Activated T-cell treated with anti-CD3 and anti-CD28 coated beads for 48 hours (primary cell): ENCODE results near the gene PCLO.
"Not testable (repeated sequence)": the region's sequence is repeated elsewhere in the genome, so short reads cannot be mapped to it uniquely, and the experiment has no call there.

ENCODE experiments used
- DNase-seq: peaks from one replicate; pipeline ENCODE4 v3.0.0-alpha.2; 2020; ENCODE audit warnings: low read depth

Gene PCLO

DNA sequence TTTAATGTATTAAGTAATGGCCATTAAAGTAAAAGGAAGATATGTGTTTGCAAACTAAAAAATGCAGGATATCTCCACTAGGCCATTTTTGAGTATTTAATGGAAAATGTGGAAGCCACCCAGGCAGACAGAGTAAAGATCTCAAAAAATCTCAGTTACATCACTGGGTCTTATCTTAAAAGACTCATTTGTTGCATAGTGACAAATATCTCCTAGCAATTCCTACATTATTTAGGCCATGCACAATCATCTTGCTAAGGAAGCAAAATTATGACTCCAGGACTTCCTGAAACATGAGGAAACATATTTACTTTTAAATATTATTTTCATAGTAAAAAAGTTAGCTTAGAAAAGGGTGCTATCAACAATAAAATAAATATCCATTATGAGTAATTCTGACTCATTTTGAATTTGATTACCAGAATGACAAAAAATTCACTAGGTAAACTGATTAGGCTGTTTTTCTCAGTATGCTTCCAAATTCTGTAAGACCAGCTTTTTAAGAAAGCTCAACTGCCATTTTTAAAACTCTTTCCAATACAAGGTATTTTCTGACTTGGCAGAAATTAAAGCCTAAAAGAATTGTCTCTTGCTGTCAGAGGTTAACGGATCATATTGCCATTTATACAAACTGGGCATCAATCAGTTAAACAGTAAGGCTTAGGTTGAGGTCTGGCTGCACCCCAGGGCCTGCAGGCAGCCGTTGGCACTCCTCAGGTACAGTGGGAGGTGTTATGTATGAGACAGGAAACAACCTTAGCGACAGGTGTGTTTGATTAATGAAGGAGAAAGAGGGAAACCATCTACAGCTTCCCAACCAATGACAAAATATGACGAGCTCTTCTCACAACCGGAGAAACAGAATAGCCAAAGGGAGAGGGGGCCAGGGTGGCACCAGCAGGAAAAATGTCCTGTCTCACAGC lies 31.8 kb downstream of the PCLO start:
- DNase-seq: no peak

DNA sequence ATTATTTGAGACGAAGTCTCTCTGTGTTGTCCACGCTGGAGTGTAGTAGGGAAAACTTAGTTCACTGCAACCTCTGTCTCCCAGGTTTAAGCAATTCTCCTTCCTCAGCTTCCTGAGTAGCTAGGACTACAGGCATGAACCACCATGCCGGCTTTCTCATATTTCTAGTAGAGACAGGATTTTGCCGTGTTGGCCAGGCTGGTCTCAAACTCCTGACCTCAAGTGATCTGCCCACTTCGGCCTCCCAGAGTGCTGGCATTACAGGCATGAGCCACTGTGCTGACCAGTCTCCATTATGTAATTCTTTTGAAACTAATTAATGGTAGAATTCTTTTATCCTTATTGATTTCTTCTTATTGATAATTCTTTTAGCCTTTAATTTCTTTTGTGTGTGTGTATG lies 32.5 kb downstream of the PCLO start:
- no peak for DNase-seq

DNA sequence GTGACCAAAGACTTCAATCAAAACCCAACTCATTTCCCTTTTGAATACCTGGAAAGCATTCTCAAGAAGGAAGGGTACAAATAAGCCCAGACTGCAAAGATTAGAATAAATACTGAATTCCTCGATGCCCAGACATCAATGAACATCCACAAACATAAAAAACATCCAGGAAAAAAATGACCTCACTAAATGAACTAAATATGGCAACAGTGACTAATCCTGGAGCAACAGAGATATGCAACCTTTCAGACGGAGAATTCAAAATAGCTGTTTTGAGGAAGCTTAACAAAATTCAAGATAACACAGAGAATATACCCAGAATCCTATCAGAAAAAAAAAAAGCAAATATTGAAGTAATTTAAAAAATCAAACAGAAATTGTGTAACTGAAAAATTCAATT lies 43.2 kb downstream of the PCLO start:
- DNase-seq: no peak

- DNase-seq: no peak
Measured at GRCh38 chr7:83119026-83119382, 43.7 kb downstream of the PCLO start.

GRCh38 chr7:83118347-83119025 lies 44.2 kb downstream of the PCLO start:
- DNase-seq: no peak

GRCh38 chr7:83117466-83117865 lies 45.2 kb downstream of the PCLO start:
- DNase-seq: no peak

DNA sequence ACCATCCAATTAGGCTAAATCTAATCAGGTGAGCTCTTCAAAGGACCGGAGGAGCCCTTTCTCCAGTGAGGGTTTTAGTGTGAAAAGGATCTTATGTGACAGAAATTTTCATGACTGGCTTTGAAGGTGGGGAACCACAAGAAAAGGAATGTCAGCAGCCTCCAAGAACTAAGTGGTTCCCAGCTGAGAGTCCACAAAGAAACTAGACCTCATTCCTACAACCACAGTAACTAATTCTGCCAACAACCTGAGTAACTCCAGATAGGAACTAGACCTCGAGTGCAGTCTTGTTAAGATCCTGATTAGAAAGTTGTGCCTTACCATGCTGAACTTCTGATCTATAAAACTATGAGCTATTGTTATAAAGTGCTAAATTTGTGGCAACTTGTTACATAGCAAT lies 51.3 kb downstream of the PCLO start:
- no peak for DNase-seq

DNA sequence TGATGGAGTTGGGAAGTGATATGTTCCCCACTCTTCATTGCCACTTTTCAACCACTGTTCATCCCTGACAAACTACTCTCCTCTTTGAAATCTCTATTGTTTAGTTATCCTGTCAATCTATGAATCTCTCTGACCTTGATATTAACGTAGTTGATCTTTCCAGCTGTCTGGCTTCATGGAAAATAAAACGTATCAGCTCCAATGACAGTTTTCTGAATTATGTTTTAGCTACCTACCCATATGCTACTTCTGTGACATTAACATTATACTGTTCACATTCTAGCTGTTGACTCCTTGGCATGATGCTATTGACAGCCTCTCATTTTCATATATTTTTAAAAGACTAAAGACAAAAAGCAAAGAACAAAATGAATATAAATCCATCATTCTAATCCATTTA lies 53.3 kb downstream of the PCLO start:
- DNase-seq: no peak

- DNase-seq: no peak
Measured at GRCh38 chr7:83105948-83106347, 56.7 kb downstream of the PCLO start.

GRCh38 chr7:83105063-83105462 lies 57.6 kb downstream of the PCLO start:
- no peak for DNase-seq

DNA sequence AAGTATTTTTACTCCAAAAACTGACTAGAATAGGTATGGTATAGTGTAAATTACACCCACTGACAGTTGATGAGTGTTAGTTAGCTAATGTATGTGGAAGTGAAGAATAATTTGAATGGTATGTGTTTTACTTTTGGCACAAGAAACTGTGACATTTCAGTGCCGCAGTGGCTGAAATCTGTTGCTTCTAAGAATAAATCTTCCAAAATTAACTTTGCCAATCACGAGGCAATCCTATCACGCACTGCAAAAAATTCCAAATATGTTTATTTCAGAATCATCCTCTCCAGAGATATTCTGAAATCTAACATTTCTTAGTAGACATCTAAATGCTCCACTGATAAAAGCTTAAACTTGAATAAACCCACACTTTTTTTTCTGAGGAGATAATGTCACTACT lies 61.2 kb downstream of the PCLO start:
- DNase-seq: no peak

DNA sequence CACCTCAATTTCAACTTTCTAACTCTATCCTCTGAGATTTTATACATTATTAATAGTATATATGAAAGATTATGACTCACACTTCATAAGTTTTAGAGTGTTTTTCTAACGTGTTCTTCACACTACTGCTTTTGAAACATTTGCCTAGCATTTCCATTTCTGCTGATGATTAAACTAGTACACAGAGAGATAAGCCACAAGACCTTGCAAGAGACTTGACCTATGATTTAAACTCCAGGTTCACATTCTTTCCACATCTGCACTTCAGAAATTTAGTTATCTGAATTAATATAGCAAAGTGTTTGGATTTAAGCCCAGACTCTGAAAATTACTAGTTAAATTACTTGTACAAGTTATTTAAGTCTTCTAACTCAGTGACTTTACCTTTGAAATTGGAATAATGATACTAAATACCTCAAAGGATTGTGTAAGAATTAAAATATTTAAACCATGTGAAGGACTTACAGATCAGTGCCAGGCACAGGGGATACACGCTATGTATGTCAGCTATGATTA lies 66.6 kb downstream of the PCLO start:
- no peak for DNase-seq

- DNase-seq: no peak
Measured at GRCh38 chr7:83085299-83085698, 77.4 kb downstream of the PCLO start.

GRCh38 chr7:83079879-83080278 lies 82.8 kb downstream of the PCLO start:
- DNase-seq: not testable (repeated sequence)

GRCh38 chr7:83077328-83077727 lies 85.4 kb downstream of the PCLO start:
- DNase-seq: no peak

DNA sequence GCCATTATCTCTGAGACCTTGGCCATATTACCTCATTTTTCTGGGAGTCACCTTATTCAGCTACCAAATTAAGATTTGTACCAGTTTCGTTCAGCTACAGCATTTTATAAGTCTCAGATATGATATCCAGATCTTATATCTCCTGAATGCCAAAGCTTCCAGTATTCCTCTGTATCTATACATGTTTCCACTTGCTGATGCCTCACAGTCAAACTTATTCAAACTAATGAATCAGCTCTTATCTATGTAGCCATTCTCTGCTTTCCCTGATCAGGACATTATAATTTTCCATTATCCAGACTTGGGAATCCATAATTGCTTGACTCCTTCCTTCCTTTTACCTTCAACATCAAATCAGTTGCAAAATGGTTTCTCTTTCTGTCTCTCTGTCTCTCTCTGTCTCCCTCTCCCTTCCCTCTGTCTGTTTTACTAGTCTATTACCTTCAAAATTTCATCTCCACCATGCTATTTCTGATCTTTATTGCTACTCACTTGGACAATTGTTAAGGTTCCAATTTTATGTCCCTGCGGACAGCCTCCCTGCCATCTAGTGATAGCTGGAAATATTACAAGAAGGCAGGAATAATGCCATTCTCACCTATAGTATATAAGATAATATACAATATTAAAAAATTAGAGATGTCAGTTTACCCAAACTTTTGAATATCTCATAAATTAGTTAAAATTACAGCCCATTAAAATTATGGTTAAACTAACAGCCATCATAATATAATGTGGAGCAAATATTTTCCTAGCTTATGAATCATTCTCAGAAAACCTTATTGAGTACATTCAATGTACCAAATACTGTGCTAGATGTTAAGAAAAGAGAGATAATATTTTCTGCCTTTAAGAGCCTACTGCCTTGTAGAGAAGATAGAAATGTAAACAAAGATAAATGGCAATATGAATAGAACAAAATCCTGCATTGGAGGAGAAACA lies 89.8 kb downstream of the PCLO start:
- no peak for DNase-seq

DNA sequence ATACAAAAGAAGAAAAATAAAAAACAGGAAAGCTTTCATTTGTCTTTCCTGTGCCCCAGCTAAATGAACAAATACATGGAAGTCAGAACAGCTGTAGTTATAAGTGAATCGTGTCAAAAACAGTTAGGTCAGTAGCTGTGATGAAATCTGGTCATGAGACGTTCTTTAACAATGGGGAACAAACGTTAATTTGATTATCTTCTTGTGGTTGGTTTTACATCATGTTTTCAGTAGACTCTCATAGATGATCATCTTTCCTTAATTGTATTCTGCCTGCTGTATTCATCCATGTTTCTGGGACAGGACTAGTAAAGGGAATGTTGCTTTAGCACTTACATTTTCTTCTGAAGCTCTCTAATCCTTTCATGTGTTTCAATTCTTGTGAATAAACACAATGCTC lies 97.0 kb downstream of the PCLO start:
- DNase-seq: no peak

DNA sequence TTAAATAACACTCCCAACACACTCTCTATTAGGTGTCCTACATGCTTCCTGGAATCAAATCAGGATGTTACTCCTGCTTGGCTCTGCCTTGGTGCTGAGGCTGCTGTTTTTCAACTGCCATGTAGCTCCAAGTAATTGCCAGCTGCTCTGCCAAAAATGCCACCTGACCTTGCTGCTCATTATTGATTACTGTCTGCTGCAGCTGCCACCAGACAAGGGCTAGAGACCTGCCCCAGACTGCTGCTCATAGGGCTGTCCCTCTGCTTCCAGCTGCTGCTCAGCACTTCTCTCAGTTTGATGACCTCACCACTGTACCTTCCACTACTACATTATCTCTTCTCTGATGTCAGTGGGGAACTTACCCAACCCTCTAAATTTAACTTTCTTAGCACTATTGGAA lies 102.5 kb downstream of the PCLO start:
- DNase-seq: no peak

- no peak for DNase-seq
Measured at GRCh38 chr7:83058667-83059066, 104.0 kb downstream of the PCLO start.

DNA sequence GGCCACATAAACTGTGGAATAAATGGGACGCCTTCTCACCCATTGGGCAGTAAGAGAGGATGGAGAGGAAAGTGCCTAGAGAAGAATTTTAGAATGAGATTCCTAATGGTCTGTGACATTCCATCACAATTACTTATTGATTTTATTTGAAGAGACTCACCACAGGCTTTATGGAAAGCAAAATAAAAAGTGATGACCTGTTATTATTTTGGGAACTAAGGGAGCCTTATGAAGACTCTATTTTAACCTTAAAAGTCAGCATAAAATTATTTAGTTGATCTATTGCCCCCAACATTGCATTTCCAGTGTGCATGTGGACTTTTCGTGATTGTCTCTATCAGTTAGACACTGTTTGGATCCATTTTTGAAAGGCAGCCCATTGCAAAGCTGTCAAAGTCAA lies 107.5 kb downstream of the PCLO start:
- DNase-seq: no peak

DNA sequence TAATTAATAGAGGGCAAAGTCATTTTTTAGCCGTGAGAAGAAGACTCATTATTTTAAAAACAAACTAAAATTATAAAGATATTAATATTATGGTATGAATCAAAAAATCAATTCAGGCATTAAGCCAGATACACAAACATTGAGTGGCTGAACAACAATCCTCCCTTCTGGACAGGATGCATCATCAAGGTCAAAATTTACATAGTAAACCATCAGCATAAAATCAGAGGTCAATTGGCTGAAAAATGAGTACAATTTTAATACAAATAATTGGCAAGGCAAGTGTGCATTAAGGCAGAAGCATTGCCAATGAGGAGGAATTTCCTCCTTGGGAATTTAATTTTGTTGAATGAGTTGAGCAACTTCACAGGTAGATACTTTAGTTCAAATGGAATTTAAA lies 108.2 kb downstream of the PCLO start:
- no peak for DNase-seq

- DNase-seq: no peak
Measured at GRCh38 chr7:83053965-83054364, 108.7 kb downstream of the PCLO start.
